ENCODE data around the gene HSPB7.

GRCh38 chr1:15992582-15993500 is 25.0 kb downstream of the HSPB7 start:
- TF ChIP-seq CTCF (tag by site-specific recombination; IDR thresholded peaks at IDR 0.05): no peak
- TF ChIP-seq PRDM6 (tag by site-specific recombination; IDR thresholded peaks at IDR 0.05): no peak
- TF ChIP-seq ZXDB (tag by site-specific recombination; IDR thresholded peaks at IDR 0.05): no peak
- TF ChIP-seq SP2 (tag by site-specific recombination; IDR thresholded peaks at IDR 0.05): no peak
- TF ChIP-seq ZNF2 (tag by site-specific recombination; IDR thresholded peaks at IDR 0.05): no peak
- TF ChIP-seq ZIC2 (tag by site-specific recombination; IDR thresholded peaks at IDR 0.05): peak; percentile 47; the same call in 1 of the 2 replicates
- no peak for TF ChIP-seq ELK4 (IDR thresholded peaks at IDR 0.05; ENCODE audit: borderline replicate concordance, low read depth, low read length)
- no peak for TF ChIP-seq ZNF621 (tag by site-specific recombination; IDR thresholded peaks at IDR 0.05)
- TF ChIP-seq ZNF274 (IDR thresholded peaks at IDR 0.05; ENCODE audit: low read length): no peak
- no peak for TF ChIP-seq ZNF274 (tag by site-specific recombination; IDR thresholded peaks at IDR 0.05; ENCODE audit: borderline replicate concordance)
- TF ChIP-seq ZNF140 (tag by site-specific recombination; IDR thresholded peaks at IDR 0.05): no peak
- no peak for TF ChIP-seq ZNF133 (tag by site-specific recombination; IDR thresholded peaks at IDR 0.05)
- TF ChIP-seq MYNN (tag by site-specific recombination; IDR thresholded peaks at IDR 0.05; ENCODE audit: borderline replicate concordance): no peak
- no peak for TF ChIP-seq ZSCAN16 (tag by site-specific recombination; IDR thresholded peaks at IDR 0.05)

All from HEK293 (cell line).